ENCODE data around the gene SALL2.

The SALL2 gene

GRCh38 chr14:21494902-21495762 lies 31.0 kb downstream of the SALL2 start:
- DNase-seq (ENCODE audit: low spot score) = peak; percentile 12

- no peak for DNase-seq (ENCODE audit: low spot score)
Measured at GRCh38 chr14:21486640-21487087, 39.5 kb downstream of the SALL2 start.

- DNase-seq (ENCODE audit: low spot score) = peak; percentile 99
Measured at GRCh38 chr14:21476925-21477681, 49.0 kb downstream of the SALL2 start, which contains the start of the genes RAB2B and TOX4. Gene RAB2B (minus strand): TSS chr14:21476959. CDS start chr14:21476872, 87 bp downstream. Gene TOX4 (plus strand): TSS chr14:21477195. CDS start chr14:21477279, 84 bp downstream.

- DNase-seq (ENCODE audit: low spot score) = no peak
Measured at GRCh38 chr14:21476523-21476924, 49.6 kb downstream of the SALL2 start.

GRCh38 chr14:21475767-21476522 lies 50.2 kb downstream of the SALL2 start:
- no peak for DNase-seq (ENCODE audit: low spot score)
